Erythroblast (primary cell): ENCODE measurements around the gene CDKAL1.

Experiments used
- GATA1 ChIP-seq: IDR thresholded peaks from 2 replicates; pipeline ENCODE4 v1.6.1; 2011; ENCODE audit warnings: low read depth, mild to moderate bottlenecking, control low read depth, low read length, moderate library complexity
- POLR2A ChIP-seq: IDR thresholded peaks from 2 replicates; pipeline ENCODE4 v1.6.1; 2011; ENCODE audit warnings: mild to moderate bottlenecking, low read length

DNA sequence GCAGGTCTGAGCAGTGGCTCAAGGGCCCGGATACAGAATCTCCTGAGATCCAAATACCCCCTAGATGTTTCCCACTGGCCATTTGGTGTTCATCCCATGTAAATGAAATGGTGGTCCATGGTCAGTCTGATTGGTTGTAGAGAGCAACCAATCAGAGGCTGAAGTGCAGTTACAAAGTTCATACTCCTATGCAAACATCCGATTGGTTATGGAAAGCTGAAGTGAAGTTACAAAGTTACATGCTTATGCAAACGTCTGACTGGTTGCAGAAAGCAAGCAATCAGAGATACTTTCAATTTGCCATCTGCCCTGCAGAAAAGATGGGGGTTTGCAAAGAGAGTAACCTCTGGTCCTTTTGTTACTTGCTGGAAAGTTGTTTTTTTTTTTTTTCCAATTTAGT is 313.6 kb downstream of the CDKAL1 start:
- TF ChIP-seq POLR2A (no peak), GATA1 (no peak)
